Duodenal mucosa (tissue), 2 donors: ENCODE results near the gene IGDCC3.

Experiments used
- H3K27ac ChIP-seq: one replicate; pipeline ENCODE4 v1.7.0; 2013; ENCODE audit warnings: low read depth, low read length
- H3K27me3 ChIP-seq, 2 donors: one replicate each; pipeline ENCODE4 v1.7.0; 2013; ENCODE audit warnings: low read length in 2 of 2, control low read depth in 1 of 2; ENCODE audit not compliant: insufficient read depth in 2 of 2, control insufficient read depth in 1 of 2
- H3K36me3 ChIP-seq, 2 donors: one replicate each; pipeline ENCODE4 v1.7.0; 2013; ENCODE audit warnings: low read length in 2 of 2, control low read depth in 1 of 2; ENCODE audit not compliant: insufficient read depth in 2 of 2, control insufficient read depth in 1 of 2
- H3K4me1 ChIP-seq, 2 donors: one replicate each; pipeline ENCODE4 v1.7.0; 2013; ENCODE audit warnings: low read length in 2 of 2, control low read depth in 1 of 2; ENCODE audit not compliant: insufficient read depth in 2 of 2, control insufficient read depth in 1 of 2
- H3K4me3 ChIP-seq, 2 donors: one replicate each; pipeline ENCODE4 v1.7.0; 2013; ENCODE audit warnings: low read length in 2 of 2, low read depth in 1 of 2
- H3K9ac ChIP-seq, 2 donors: one replicate each; pipeline ENCODE4 v1.7.0; 2013; ENCODE audit warnings: low read length in 2 of 2, low read depth in 1 of 2
- H3K9me3 ChIP-seq, 2 donors: one replicate each; pipeline ENCODE4 v1.7.0; 2013; ENCODE audit warnings: low read length in 2 of 2, control low read depth in 1 of 2; ENCODE audit not compliant: control insufficient read depth in 1 of 2

The IGDCC3 gene

DNA sequence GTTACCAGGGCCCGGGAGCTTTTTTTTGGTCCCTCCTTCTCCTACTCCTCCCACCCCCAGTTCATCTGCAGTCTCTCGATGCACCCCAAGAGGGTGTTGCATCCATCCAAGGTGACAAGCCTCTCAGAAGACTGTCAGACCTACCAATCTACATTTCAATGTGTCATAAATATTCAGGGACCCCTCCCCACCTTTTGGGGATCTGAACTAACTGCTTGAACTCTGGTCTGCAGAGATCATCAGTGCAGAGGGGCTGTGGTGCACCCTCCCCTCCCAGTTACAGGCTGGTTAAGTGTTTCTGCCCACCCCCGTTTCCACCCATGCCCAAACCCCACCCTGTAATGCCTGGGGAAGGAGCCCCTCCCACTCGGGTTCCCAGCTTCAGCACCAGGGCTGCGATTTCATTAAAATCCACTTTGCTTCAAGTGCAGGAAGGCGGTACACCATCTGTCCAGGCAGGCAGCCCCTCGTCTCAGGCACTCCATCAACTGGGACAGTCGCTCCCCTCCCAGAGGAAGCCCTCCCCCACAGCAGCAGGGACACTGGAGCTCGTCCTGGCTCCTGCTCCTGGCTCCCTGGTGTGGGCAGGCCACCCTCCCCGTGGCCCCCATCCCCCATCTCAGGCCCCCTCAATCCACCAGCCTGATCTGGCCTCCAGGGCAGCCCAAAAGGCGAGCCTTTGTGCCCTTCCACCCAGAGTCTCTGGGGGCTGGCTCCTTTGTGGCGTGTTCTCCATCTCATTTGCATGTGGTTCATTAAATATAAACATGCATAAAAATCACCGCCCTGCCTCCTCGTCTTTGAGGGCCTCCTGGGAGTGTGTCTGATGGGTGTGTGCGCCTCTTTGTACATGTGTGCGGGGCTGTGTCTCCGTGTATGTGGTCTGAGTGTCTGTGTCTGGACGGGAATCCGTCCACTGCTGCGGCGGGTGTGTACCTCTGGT is 41.0 kb downstream of the IGDCC3 start:
- H3K9ac ChIP-seq = no peak overlapping the region
- H3K27me3 ChIP-seq = no peaks in the 10 kb centered on the region
- no peak overlapping the region for H3K27ac ChIP-seq
- H3K4me3 ChIP-seq = no peak overlapping the region
- peaks cover 0 to 3% of the 10 kb centered on the region in 2 donors for H3K4me1 ChIP-seq
- H3K36me3 ChIP-seq = no peaks in the 10 kb centered on the region
- no peaks in the 10 kb centered on the region for H3K9me3 ChIP-seq

DNA sequence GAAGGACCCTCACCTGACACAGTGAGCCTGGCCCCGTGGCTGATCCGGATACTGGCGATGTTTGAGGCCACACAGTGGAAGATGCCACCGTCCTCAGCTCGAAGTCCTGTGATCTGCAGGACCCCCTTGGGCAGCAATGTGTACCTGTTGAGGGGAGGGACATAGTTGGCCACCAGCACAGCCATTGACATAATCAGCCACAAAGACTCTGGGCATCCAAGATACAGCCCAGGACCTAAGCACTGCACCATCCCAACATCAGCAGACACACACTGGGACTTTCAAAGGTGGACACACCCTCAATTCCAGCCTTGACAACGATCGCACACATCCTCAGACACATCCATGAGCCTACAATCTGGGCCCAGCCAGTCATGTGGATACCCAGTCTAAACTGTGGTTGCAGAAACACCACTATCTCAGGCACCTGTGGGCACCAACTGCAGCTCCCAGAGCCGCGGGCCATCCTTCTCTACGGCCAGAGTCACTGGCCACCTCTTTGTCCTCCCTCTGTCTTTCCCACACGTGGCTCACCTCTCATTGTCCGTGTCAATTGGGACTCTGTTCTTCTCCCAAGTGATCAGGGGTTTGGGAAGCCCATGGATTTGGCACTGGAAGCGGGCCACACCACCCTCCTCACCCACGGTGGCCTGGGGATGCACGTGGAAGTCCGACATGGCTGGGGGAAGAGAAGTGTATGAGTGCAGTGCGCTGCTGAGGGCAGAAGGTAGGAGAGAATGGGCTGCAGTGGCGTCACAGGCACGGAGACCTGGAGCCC is 42.3 kb downstream of the IGDCC3 start:
- H3K27ac ChIP-seq = no peak overlapping the region
- H3K36me3 ChIP-seq = no peaks in the 10 kb centered on the region
- peaks cover 0 to 3% of the 10 kb centered on the region in 2 donors for H3K4me1 ChIP-seq
- H3K9ac ChIP-seq = no peak overlapping the region
- no peaks in the 10 kb centered on the region for H3K27me3 ChIP-seq
- H3K4me3 ChIP-seq = no peak overlapping the region
- no peaks in the 10 kb centered on the region for H3K9me3 ChIP-seq

DNA sequence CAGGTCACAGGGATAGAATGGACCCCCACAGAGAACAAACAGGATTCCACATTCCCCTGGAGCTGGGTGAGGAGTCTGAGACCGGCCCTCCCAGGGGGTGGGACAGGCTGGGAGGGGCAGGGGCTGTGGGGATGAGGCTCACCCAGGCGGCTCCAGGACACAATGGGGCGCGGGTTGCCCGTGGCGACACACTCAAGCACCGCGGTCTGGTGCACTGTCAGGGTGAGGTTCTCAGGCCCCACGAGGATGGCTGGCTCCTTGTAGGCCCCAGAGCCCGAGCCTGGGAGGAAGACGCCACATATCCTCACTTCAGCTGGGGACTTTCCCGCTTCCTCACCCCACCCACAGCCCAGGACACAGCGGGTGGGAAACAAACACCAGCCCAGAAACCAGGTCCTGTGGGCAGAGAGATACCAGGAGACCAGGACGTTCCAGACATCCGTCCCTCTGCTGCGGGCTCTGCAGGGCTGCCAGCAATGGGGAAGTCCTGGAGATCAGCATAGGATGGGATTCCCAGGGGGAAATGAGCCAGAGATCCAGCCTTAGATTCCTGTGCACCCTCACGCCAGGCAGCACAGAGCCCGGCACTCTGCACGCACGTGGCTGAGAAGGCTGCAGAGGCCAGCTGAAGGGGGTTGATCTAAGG is 43.1 kb downstream of the IGDCC3 start:
- Histone ChIP-seq H3K9me3 (no peaks in the 10 kb centered on the region), H3K36me3 (no peaks in the 10 kb centered on the region), H3K27ac (no peak overlapping the region), H3K4me3 (no peak overlapping the region), H3K4me1 (peaks cover 0 to 3% of the 10 kb centered on the region in 2 donors), H3K9ac (no peak overlapping the region), H3K27me3 (no peaks in the 10 kb centered on the region)

DNA sequence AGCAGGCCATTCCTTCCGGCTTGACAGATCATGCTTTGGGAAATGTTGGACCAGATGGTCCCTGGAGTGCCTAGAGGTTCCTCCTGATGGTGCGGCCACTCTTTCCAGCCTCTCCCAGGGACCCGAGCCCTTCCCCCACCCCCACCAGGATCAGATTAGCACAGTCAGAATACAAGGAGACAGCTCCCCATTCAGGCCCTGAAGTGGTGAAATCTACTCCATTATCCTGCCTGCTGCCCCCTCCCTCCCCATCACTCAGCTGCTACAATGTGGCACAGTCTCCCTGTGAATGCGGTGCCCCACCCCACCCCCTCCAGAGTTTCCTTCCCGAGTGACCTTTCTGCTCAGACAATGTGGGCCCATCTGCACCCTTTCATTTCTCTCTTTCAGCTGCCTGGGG is 43.9 kb downstream of the IGDCC3 start:
- no peak overlapping the region for H3K4me3 ChIP-seq
- H3K9ac ChIP-seq = no peak overlapping the region
- H3K4me1 ChIP-seq = peaks cover 0 to 3% of the 10 kb centered on the region in 2 donors
- no peaks in the 10 kb centered on the region for H3K36me3 ChIP-seq
- no peak overlapping the region for H3K27ac ChIP-seq
- no peaks in the 10 kb centered on the region for H3K27me3 ChIP-seq
- H3K9me3 ChIP-seq = no peaks in the 10 kb centered on the region

DNA sequence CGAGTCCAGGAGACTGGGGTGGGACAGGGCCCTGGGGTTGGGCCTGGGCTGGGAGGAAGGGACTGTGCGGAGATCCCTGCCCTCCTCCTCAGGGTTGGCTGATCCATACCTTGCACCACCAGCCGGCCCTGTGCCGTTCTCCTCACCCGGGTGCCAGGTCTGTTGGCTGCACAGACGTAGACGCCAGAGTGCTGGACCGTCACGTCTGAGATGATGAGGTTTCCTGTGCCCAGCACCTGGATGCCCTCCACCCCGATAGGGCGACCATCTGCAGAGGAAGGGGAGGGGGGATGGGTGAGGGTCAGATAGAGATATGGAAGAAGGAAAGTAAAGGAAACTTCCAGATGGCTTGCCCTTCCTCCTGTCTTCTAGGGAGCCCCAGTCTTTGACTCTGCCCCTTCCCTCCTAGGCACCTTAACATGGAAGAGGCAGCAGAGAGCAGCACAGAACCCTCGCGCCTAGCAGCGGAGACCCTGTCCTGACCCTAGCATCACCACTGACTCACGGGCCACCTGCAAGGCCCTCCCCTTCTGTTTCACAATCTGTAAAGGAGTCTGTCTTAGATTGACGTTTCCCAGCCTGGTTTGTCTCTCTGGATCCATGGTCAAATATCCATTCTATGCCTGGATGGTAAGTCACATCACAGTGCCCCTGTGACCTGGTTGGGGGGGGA is 44.5 kb downstream of the IGDCC3 start:
- no peaks in the 10 kb centered on the region for H3K9me3 ChIP-seq
- no peaks in the 10 kb centered on the region for H3K36me3 ChIP-seq
- no peaks in the 10 kb centered on the region for H3K27me3 ChIP-seq
- no peak overlapping the region for H3K9ac ChIP-seq
- H3K4me1 ChIP-seq = no peaks in the 10 kb centered on the region
- no peak overlapping the region for H3K4me3 ChIP-seq
- H3K27ac ChIP-seq = no peak overlapping the region

DNA sequence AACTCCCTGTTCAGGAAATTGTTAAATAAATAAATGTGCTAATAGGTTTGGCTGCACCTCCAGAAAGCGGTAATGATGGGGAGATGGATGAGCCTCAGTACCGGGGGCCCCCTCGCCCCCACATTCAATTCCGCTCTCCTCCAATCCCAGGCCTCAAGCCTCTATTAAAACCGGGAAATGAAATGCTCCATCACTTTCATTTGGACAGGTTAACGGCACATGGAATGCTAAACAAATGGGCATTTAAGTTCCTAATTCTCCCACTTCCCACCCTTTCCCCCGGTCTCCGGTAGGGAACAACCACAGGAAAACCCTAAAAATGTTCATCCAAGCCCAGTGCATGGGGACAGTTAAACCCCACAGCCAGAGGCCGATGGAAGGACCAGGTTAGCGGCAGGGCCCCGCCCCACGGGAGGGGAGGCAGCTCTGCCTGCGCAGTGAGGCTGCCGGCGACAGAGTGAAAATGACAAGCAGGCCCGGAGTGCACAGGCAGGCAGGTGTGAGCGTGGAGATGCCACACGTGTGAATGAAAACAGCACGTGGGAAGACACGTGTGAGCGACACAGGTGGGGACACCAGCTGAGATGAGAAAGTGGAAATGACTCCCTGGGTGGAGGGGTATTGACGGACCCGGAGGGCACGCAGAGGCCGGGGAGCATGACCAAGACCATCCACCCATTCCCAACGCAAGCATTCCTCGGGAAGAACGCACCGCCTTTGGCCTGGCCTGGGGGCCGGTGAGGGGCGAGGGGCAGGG is 45.2 kb downstream of the IGDCC3 start:
- H3K27ac ChIP-seq = no peak overlapping the region
- H3K9ac ChIP-seq = no peak overlapping the region
- no peaks in the 10 kb centered on the region for H3K9me3 ChIP-seq
- H3K4me3 ChIP-seq = no peak overlapping the region
- no peaks in the 10 kb centered on the region for H3K4me1 ChIP-seq
- no peaks in the 10 kb centered on the region for H3K36me3 ChIP-seq
- H3K27me3 ChIP-seq = no peaks in the 10 kb centered on the region

DNA sequence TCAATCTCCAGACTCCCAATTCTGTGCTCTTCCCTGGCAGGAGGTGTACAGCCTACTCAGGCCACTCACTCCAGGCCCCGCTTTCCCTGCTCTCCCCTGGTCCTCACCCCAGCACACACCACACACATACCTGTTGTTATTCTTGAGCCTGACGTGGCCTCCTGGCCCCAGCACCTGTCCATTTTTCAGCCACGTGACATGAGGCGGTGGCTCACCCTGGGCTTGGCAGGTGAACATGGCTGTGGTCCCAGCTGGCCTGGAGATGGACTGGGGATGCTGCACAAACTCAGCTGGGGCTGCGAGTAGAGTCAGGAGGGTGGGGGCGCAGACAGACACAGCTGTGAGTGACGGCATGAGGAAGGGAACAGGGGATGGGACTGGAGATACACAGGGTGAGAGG is 46.0 kb downstream of the IGDCC3 start:
- H3K27me3 ChIP-seq = no peaks in the 10 kb centered on the region
- H3K4me3 ChIP-seq = no peak overlapping the region
- H3K9ac ChIP-seq = no peak overlapping the region
- no peak overlapping the region for H3K27ac ChIP-seq
- no peaks in the 10 kb centered on the region for H3K9me3 ChIP-seq
- no peaks in the 10 kb centered on the region for H3K36me3 ChIP-seq
- H3K4me1 ChIP-seq = no peaks in the 10 kb centered on the region

DNA sequence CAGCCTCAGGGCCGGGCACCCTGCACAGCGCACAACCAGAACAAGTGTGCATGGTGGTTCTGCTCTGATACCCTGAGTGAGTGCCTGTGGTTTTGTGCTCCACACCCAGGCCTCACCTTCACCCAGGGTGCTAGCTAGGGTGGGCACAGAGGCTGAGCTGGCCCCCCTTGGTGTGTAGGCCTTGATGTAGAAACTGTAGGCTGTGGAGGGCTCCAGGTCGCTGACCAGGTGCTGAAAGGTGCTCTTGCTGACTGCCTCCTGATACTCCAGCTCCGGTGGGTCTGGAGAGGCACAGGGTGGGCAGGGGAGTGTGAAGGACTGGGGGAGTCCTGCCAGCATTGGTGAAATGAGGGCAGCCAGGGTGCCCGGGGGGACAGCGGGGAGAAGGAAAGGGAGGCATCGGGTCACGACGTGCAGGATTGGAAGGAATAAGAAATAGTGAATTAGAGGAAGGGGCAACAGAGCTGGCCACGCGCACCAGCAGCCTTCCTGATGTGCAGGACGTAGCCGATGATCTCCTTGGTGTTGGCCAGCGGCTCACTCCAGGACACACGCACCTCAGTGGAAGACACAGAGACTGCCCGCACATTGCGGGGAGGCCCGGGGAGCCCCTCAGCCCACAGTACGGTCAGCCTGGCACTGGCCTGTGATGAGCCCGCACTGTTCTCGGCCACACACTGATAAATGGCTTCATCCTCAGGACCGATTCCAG is 46.7 kb downstream of the IGDCC3 start:
- Histone ChIP-seq H3K9me3 (no peaks in the 10 kb centered on the region), H3K27me3 (no peaks in the 10 kb centered on the region), H3K4me3 (no peak overlapping the region), H3K27ac (no peak overlapping the region), H3K36me3 (no peaks in the 10 kb centered on the region), H3K9ac (no peak overlapping the region), H3K4me1 (no peaks in the 10 kb centered on the region)
